Activated CD4-positive, alpha-beta T cell treated with anti-CD3 and anti-CD28 coated beads, Interleukin-2, Interleukin-6, amounts not matched to agents 100 ng/mL and 50 ng/mL, durations not matched to agents 16 hours and 8 hours (primary cell): ENCODE data around the gene PARVA.

Experiments
- DNase-seq: peaks from one replicate; pipeline ENCODE4 v3.0.0-alpha.2; 2020

The PARVA gene

GRCh38 chr11:12536566-12536965 is 159.2 kb downstream of the PARVA start:
- DNase-seq = no peak

- DNase-seq = no peak
Observed at GRCh38 chr11:12537778-12538401, 160.5 kb downstream of the PARVA start.

- no peak for DNase-seq
Observed at GRCh38 chr11:12538889-12539421, 161.6 kb downstream of the PARVA start.

- DNase-seq = no peak
Observed at GRCh38 chr11:12539572-12539971, 162.2 kb downstream of the PARVA start.

GRCh38 chr11:12540075-12540680 is 162.8 kb downstream of the PARVA start:
- DNase-seq = no peak

GRCh38 chr11:12540913-12541582 is 163.7 kb downstream of the PARVA start:
- no peak for DNase-seq

GRCh38 chr11:12541583-12542151 is 164.3 kb downstream of the PARVA start:
- DNase-seq = no peak

- DNase-seq = no peak
Observed at GRCh38 chr11:12542186-12542935, 165.0 kb downstream of the PARVA start.

GRCh38 chr11:12543596-12544415 is 166.4 kb downstream of the PARVA start:
- no peak for DNase-seq

GRCh38 chr11:12544986-12545775 is 167.8 kb downstream of the PARVA start:
- DNase-seq = no peak

GRCh38 chr11:12546122-12546521 is 168.8 kb downstream of the PARVA start:
- DNase-seq = no peak

- no peak for DNase-seq
Observed at GRCh38 chr11:12546660-12547059, 169.3 kb downstream of the PARVA start.

GRCh38 chr11:12547953-12548650 is 170.7 kb downstream of the PARVA start:
- DNase-seq = no peak

GRCh38 chr11:12552692-12553091 is 175.3 kb downstream of the PARVA start:
- DNase-seq = no peak

GRCh38 chr11:12554122-12554521 is 176.8 kb downstream of the PARVA start:
- DNase-seq = no peak

- DNase-seq = no peak
Observed at GRCh38 chr11:12556155-12556554, 178.8 kb downstream of the PARVA start.

- no peak for DNase-seq
Observed at GRCh38 chr11:12556788-12557384, 179.5 kb downstream of the PARVA start.

GRCh38 chr11:12559011-12559410 is 181.6 kb downstream of the PARVA start:
- DNase-seq = no peak

- no peak for DNase-seq
Observed at GRCh38 chr11:12560362-12560761, 183.0 kb downstream of the PARVA start.

GRCh38 chr11:12560861-12561260 is 183.5 kb downstream of the PARVA start:
- no peak for DNase-seq
